Loucy (cell line): Measurements from ENCODE around the gene SLC8B1.

Experiments used
- EZH2phosphoT487 ChIP-seq: fragments of 200-600 bp; IDR thresholded peaks from 2 replicates; pipeline ENCODE4 v1.6.1; 2018; ENCODE audit warnings: antibody characterized with exemption, mild to moderate bottlenecking, moderate library complexity, borderline replicate concordance
- TF ChIP-seq, protein P1 (sequence below): fragments of 200-600 bp; sonication (generic); conservative IDR thresholded peaks from 2 replicates; pipeline ENCODE4 v1.5.1; 2014; ENCODE audit warnings: mild to moderate bottlenecking, antibody characterized with exemption, low read length

DNA sequence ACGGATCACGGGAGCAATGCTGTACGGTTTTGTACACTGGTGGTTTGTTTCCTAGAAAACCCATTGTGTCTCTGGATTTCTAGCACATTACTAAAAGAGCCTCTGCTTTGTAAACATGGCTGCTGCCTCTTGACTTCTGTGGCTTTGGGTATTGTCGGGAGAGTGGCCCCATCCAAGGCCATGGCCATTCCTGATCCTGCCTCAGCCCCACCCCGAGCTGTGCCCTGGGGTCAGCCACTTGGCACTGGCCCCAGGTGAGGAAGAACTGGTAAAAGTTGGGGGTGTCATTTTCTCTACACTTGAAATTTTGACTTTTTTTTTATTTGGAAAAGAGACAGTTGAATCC, 36.5 kb downstream of the SLC8B1 start:
- TF ChIP-seq, protein P1, sequence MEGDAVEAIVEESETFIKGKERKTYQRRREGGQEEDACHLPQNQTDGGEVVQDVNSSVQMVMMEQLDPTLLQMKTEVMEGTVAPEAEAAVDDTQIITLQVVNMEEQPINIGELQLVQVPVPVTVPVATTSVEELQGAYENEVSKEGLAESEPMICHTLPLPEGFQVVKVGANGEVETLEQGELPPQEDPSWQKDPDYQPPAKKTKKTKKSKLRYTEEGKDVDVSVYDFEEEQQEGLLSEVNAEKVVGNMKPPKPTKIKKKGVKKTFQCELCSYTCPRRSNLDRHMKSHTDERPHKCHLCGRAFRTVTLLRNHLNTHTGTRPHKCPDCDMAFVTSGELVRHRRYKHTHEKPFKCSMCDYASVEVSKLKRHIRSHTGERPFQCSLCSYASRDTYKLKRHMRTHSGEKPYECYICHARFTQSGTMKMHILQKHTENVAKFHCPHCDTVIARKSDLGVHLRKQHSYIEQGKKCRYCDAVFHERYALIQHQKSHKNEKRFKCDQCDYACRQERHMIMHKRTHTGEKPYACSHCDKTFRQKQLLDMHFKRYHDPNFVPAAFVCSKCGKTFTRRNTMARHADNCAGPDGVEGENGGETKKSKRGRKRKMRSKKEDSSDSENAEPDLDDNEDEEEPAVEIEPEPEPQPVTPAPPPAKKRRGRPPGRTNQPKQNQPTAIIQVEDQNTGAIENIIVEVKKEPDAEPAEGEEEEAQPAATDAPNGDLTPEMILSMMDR, result no peak
- TF ChIP-seq EZH2phosphoT487, result no peak
